Measurements from ENCODE around the gene CLTRN. TPM values are rescaled to one million over a fixed set of nuclear protein-coding genes. Genes with fewer than 3 reads are reported as not detected.
A peak's percentile ranks its signal among the peaks of the same experiment; 100 is the strongest.

Gene CLTRN
- total and polyA plus RNA-seq, 2 of the 13 experiments (the other 11 are each of a cell fraction or from before 2014, with no cell fraction given), result 0.37 to 0.53 TPM

- TF ChIP-seq DNMT3B (CRISPR knock-in tag; conservative IDR thresholded peaks at IDR 0.05), result no peak
- peak; percentile 69 for TF ChIP-seq POLR2AphosphoS5 (IDR thresholded peaks at IDR 0.05; ENCODE audit: low read depth, low read length)
- no peak for TF ChIP-seq JDP2 (CRISPR knock-in tag; IDR thresholded peaks at IDR 0.05; ENCODE audit: borderline replicate concordance)
- TF ChIP-seq FOXO1 (CRISPR knock-in tag; IDR thresholded peaks at IDR 0.05), result no peak
- peak; percentile 31 for TF ChIP-seq MED8 (CRISPR knock-in tag; IDR thresholded peaks at IDR 0.05; ENCODE audit: insufficient replicate concordance)
- TF ChIP-seq HNRNPL (IDR thresholded peaks at IDR 0.05; ENCODE audit: low read depth, low read length), result no peak
- TF ChIP-seq TAF1 (CRISPR knock-in tag; IDR thresholded peaks at IDR 0.05), result peak; percentile 40
- no peak; the same call in 1 of the 2 replicates for TF ChIP-seq GATAD2A (CRISPR knock-in tag; IDR thresholded peaks at IDR 0.05)
- 0 out of 2 replicates have a peak, but pooled peaks have one; percentile 14 for TF ChIP-seq ZGPAT (CRISPR knock-in tag; IDR thresholded peaks at IDR 0.05)
- 0 out of 2 replicates have a peak, but pooled peaks have one; percentile 7 for TF ChIP-seq NFATC3 (CRISPR knock-in tag; IDR thresholded peaks at IDR 0.05)
- no peak for TF ChIP-seq ZNF546 (CRISPR knock-in tag; conservative IDR thresholded peaks at IDR 0.05)
- no peak for TF ChIP-seq PREB (CRISPR knock-in tag; IDR thresholded peaks at IDR 0.05)
- no peak for TF ChIP-seq TCF12 (IDR thresholded peaks at IDR 0.05)
- TF ChIP-seq TCF12 (CRISPR knock-in tag; IDR thresholded peaks at IDR 0.05), result no peak
- no peak for TF ChIP-seq ZNF350 (CRISPR knock-in tag; IDR thresholded peaks at IDR 0.05; ENCODE audit: borderline replicate concordance, low read depth)
- TF ChIP-seq STAT6 (CRISPR knock-in tag; IDR thresholded peaks at IDR 0.05; ENCODE audit: borderline replicate concordance), result no peak
- 0 out of 2 replicates have a peak, but pooled peaks have one; percentile 17 for TF ChIP-seq ZNF333 (CRISPR knock-in tag; IDR thresholded peaks at IDR 0.05; ENCODE audit: borderline replicate concordance)
Measured at GRCh38 chrX:15674514-15674840, 9.9 kb upstream of the CLTRN start (continued).

Data from HepG2 (cell line).